Measurements from ENCODE around the gene CCND1.

GRCh38 chr11:69683764-69684333 is 42.9 kb downstream of the CCND1 start:
- TF ChIP-seq CTCF (IDR thresholded peaks at IDR 0.05), result peak in 1 of 3 experiments; percentile 4
- no peak for TF ChIP-seq POLR2AphosphoS5 (IDR thresholded peaks at IDR 0.05)
- TF ChIP-seq EP300 (IDR thresholded peaks at IDR 0.05), result no peak
- TF ChIP-seq POLR2A (IDR thresholded peaks at IDR 0.05; ENCODE audit: low read depth), result no peak
